Left kidney (tissue), 2 donors: ENCODE measurements around the gene TECPR1. TPM values are rescaled to one million over a fixed set of nuclear protein-coding genes. Genes with fewer than 3 reads are reported as not detected.

ENCODE experiments used
- DNase-seq: peaks from one replicate; pipeline ENCODE4 v3.0.0-alpha.2; 2013
- polyA plus RNA-seq: library from polyadenylated mRNA; unstranded; fragments of 120-200 nt; gene quantifications from one replicate; pipeline ENCODE4 v1.2.1, GENCODE V29; 2013; ENCODE audit not compliant: insufficient read length

Gene TECPR1
- polyA plus RNA-seq, 1 donor: 18.1 TPM

- no peak for DNase-seq
These were observed 816 bp downstream of the TECPR1 start for GRCh38 chr7:98251231-98251600.

GRCh38 chr7:98250789-98251188, 1.2 kb downstream of the TECPR1 start:
- DNase-seq: no peak

DNA sequence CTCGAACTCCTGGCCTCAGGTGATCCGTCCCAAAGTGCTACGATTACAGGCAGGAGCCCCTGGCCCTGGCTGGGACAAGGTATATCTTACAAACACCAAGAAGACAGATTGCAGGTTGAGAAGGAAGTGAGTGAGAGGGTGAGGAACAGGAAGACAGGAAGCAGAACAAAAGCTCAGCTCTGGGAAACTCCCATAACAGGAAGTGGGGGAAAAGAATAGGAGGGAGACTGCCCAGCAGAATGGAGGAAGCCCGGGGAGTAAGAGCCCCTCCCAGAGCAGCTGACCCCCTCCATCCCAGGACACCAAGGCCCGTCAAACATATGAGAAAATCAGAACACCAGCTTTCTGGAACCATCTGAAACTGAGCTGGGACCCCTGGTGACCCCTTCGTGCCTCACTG, 2.9 kb downstream of the TECPR1 start:
- DNase-seq: no peak

DNA sequence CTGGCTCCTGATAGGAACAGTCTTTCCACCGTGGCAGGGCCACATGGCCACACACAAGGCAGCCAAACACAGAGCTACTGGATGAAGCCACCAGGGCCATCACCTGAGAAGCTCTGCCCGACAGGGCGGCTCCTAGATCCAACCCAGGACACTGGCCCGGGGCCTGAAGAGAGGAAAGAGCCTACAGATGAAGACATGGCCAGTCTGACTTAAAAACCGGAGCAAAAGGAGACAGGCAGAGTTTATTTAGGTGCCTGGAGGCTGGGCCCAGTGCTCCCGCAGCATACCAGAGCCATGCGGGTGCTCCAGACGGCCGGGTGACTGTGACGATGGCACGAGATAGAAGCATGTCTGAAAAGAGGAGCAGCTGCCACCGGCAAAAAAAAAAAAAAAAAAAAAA, 3.9 kb downstream of the TECPR1 start:
- DNase-seq: no peak

- DNase-seq: no peak
These were observed 7.2 kb downstream of the TECPR1 start for GRCh38 chr7:98244871-98245270.

- no peak for DNase-seq
These were observed 9.1 kb downstream of the TECPR1 start for GRCh38 chr7:98242934-98243333.

DNA sequence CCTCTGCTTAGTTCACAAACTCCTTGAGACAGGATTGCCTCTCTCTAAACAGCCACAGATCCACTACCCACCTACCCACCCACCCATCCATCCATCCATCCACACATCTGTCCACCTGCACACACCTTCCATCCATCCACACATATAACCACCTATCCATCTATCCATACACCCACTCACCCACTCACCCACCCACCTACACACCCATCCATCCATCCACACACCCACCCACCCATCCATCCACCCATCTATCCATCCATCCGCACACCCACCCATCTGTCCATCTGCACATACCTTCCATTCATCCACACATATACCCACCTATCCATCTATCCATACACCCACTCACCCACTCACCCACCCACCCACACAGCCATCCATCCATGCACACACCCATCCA, 9.7 kb downstream of the TECPR1 start:
- DNase-seq: no peak

DNA sequence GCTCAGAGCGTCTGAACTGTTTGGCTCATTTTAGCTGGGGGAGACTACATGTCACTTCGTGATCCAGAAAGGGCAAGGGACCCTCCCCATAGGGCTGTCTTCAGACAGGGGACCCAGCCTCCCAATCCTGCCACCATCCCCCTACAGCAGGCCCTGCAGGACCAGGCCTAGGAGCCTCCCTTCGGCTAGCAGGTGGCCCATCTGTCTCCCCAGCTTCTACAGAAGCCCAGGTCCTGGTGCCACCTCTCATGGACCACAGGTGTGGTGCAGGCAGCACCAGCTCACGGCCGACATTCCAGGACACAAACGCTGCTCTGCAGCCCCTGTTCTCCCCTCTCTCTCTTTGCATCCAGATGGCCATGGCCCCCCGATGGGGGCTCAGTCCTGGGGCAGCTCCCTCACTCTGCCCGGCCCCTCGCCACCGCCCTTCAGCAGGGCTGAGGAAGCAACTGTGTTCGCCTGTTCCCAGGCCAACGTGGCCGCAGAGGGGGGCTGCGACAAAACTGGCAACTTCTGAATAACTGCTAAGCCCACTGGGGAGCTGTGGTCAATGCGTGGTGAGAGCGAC, 10.3 kb downstream of the TECPR1 start:
- no peak for DNase-seq

GRCh38 chr7:98240961-98241673, 10.9 kb downstream of the TECPR1 start:
- no peak for DNase-seq

GRCh38 chr7:98238976-98239375, 13.1 kb downstream of the TECPR1 start:
- no peak for DNase-seq

GRCh38 chr7:98238076-98238475, 14.0 kb downstream of the TECPR1 start:
- no peak for DNase-seq

- no peak for DNase-seq
These were observed 15.5 kb downstream of the TECPR1 start for GRCh38 chr7:98236355-98237185.

- no peak for DNase-seq
These were observed 16.1 kb downstream of the TECPR1 start for GRCh38 chr7:98235901-98236300.

DNA sequence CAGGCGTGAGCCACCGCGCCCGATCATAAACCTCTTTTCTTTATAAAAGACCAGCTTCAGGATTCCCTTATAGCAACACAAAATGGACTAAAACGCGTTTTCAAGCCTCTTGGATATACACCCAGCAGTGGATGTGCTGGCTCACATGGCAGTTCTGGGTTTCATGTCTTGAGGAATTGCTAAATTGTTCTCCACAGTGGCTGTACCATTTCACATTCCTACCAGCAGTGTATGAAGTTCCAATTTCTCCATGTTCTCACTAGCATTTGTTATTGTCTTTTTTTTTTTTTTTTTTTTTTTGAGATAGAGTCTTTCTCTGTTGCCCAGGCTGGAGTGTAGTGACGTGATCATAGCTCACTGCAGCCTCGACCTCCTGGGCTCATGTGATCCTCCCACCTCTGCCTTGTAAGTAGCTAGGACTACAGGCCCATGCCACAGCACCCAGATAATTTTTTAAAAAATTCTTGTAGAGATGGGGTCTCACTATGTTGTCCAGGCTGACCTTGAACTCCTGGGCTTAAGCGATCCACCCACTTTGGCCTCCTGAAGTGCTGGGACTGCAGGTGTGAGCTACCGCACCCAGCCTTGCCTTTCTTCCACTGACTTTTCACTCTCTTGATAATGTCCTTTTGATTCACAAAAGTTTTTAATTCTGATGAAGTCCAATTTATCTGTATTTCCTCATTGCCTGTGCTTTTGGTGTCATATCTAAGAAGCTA, 17.4 kb downstream of the TECPR1 start:
- no peak for DNase-seq

- DNase-seq: no peak
These were observed 18.6 kb downstream of the TECPR1 start for GRCh38 chr7:98233219-98234070.

DNA sequence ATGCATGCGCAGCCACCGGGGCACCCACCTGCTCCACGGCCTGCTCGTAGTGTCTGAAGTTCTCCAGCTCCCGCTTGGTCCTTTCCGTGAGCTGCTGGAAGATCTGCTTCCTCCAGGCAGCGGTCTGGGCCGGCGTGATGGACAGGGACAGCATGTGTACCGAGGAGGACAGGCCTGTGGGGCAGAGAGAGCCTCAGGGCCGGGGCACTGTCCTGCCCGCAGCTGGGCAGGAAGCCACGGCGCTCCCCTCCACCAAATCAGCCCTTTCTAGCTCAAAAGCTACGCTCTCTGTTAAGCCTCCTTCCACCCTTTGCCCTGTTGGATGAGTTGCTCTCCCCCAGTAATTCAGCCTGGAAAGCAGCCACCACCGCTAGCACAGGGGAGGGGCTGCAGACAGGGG, 19.2 kb downstream of the TECPR1 start:
- no peak for DNase-seq

- DNase-seq: no peak
These were observed 19.8 kb downstream of the TECPR1 start for GRCh38 chr7:98232263-98232585.

GRCh38 chr7:98231493-98232262, 20.4 kb downstream of the TECPR1 start:
- DNase-seq: no peak

DNA sequence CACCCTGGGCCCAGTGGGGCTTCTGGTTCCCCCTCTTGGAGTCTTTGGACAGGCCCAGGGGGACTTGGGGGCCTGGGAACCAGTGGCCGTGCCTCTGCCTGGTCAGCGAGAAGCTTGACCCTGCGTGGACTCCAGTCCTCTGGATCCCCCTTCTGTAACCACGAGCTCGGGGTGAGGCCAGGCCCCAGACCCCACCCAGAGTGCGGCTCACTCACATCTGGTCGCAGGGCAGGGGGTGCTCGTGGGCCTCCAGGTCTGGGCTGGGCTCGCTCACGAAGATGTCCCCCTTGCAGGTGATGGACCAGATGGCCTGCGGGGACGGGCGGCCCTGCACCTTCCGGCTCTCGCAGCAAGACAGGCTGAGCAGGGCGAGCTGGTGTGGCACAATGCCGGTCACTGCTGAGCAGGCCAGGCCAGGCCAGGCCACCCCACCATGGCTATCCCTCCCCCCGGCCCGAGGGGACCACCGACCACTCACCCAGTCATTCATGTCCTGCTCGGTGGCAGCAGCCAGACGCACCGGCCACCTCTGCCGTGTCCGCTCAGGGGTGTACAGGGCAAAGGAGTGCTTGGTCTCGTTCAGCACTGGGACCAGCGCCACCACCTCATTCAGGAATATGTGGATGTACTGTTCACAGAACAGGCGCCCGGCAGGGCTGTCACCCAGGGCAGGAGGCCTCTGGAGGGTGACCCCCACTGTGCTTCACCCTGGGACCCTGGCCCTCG, 21.1 kb downstream of the TECPR1 start:
- no peak for DNase-seq

GRCh38 chr7:98229991-98230745, 21.9 kb downstream of the TECPR1 start:
- no peak for DNase-seq
